Tibial artery (tissue), 4 donors: Measurements from ENCODE around the gene TREH.

Source experiments
- DNase-seq, 2 donors: peaks; one replicate each; pipeline ENCODE4 v3.0.0-alpha.2; 2019
- H3K27ac ChIP-seq, 2 donors: fragments of 200-600 bp; sonication (generic) in 1 of 2; 1 replicate in 1 of 2; 2 replicates in 1 of 2; pipeline ENCODE4 v1.5.1; 2018 to 2019; ENCODE audit warnings: mild to moderate bottlenecking in 1 of 2
- H3K27me3 ChIP-seq, 2 donors: fragments of 200-600 bp; sonication (generic) in 1 of 2; one replicate each; pipeline versions ENCODE4 v1.5.1 to v1.6.0; 2016 to 2019
- H3K36me3 ChIP-seq, 3 donors: fragments of 200-600 bp; sonication (generic) in 2 of 3; one replicate each; pipeline ENCODE4 v1.5.1; 2016 to 2019; ENCODE audit warnings: mild to moderate bottlenecking in 2 of 3
- H3K4me1 ChIP-seq, 4 donors: fragments of 200-600 bp; sonication (generic) in 2 of 4; 1 replicate in 3 of 4; 2 replicates in 1 of 4; pipeline ENCODE4 v1.5.1; 2016 to 2019
- H3K4me3 ChIP-seq, 2 donors: fragments of 200-600 bp; sonication (generic) in 1 of 2; 1 replicate in 1 of 2; 2 replicates in 1 of 2; pipeline ENCODE4 v1.5.1; 2018 to 2019; ENCODE audit warnings: mild to moderate bottlenecking in 2 of 2
- H3K9me3 ChIP-seq, 3 donors: fragments of 200-600 bp; sonication (generic) in 1 of 3; one replicate each; pipeline ENCODE4 v1.5.1; 2016 to 2019
- CTCF ChIP-seq, 2 experiments: fragments of 200-600 bp in 1 of 2; fragments of 450-650 bp in 1 of 2; IDR thresholded peaks; one replicate each; pipeline ENCODE4 v1.5.1; 2017 to 2019; ENCODE audit warnings: antibody characterized with exemption in 2 of 2, mild to moderate bottlenecking in 1 of 2, moderate library complexity in 1 of 2
- intact Hi-C: fragments of 100-400 bp; cut with DNase I; formaldehyde crosslinking; loops from one replicate; pipeline ENCODE4 v1.15.0; 2023; ENCODE audit warnings: low total_unique reads

Gene TREH

GRCh38 chr11:118696673-118697226 is 17.3 kb upstream of the TREH start:
- Histone ChIP-seq H3K4me3 (no peak overlapping the region), H3K27me3 (no peaks in the 10 kb centered on the region), H3K27ac (no peak overlapping the region), H3K36me3 (no peaks in the 10 kb centered on the region), H3K4me1 (no peaks in the 10 kb centered on the region), H3K9me3 (peaks cover 0 to 10% (median 0%) of the 10 kb centered on the region in 3 donors)
- no peak for DNase-seq
- intact Hi-C loops: loop anchor here (10.0 kb wide), 1 partner anchor 88 kb away; no protein-coding TSS in a partner anchor
- TF ChIP-seq CTCF (IDR thresholded peaks at IDR 0.05): no peak

GRCh38 chr11:118694771-118695170 is 15.3 kb upstream of the TREH start:
- Histone ChIP-seq H3K4me3 (no peak overlapping the region), H3K4me1 (peaks cover 0 to 8% (median 3%) of the 10 kb centered on the region in 4 donors), H3K27me3 (no peaks in the 10 kb centered on the region), H3K9me3 (no peaks in the 10 kb centered on the region), H3K27ac (no peak overlapping the region), H3K36me3 (no peaks in the 10 kb centered on the region)
- no peak for TF ChIP-seq CTCF (IDR thresholded peaks at IDR 0.05)
- no peak for DNase-seq
- intact Hi-C loops: loop anchor here (10.0 kb wide), 1 partner anchor 90 kb away; no protein-coding TSS in a partner anchor

DNA sequence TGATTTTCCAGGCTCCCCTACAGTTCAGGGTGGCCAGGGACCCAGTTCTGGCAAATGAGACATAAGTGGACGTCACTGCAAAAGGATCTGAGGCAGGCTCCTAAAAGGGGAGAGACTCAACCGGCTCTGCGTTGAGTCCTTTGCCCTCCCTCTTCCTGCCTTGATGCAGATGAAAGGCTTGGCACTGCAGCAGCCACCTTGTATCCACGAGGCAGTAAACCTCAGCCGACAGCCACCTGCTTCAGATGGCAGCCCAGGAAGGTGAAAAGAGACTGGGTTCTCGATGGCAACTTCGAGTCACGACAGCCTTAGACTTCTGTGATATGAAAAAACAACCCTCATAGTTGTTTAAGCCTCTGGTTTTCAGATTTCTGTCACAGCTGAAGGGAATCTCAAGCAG is 14.7 kb upstream of the TREH start:
- H3K27ac ChIP-seq: no peak overlapping the region
- intact Hi-C loops: loop anchor here (10.0 kb wide), 1 partner anchor 91 kb away; no protein-coding TSS in a partner anchor
- peaks cover 0 to 13% (median 9%) of the 10 kb centered on the region in 4 donors for H3K4me1 ChIP-seq
- no peak for TF ChIP-seq CTCF (IDR thresholded peaks at IDR 0.05)
- no peak overlapping the region for H3K4me3 ChIP-seq
- no peak for DNase-seq
- H3K27me3 ChIP-seq: no peaks in the 10 kb centered on the region
- H3K9me3 ChIP-seq: no peaks in the 10 kb centered on the region
- H3K36me3 ChIP-seq: no peaks in the 10 kb centered on the region

GRCh38 chr11:118691926-118692830 is 12.7 kb upstream of the TREH start:
- Histone ChIP-seq H3K36me3 (no peaks in the 10 kb centered on the region), H3K27ac (no peak overlapping the region), H3K9me3 (no peaks in the 10 kb centered on the region), H3K4me1 (peaks cover 0 to 17% (median 12%) of the 10 kb centered on the region in 4 donors), H3K27me3 (no peaks in the 10 kb centered on the region), H3K4me3 (no peak overlapping the region)
- intact Hi-C loops: loop anchor here (10.0 kb wide), 1 partner anchor 93 kb away; no protein-coding TSS in a partner anchor
- no peak for TF ChIP-seq CTCF (IDR thresholded peaks at IDR 0.05)
- no peak for DNase-seq

- DNase-seq: peak in 1 of 2 donors; percentile 68
- no peaks in the 10 kb centered on the region for H3K27me3 ChIP-seq
- H3K4me1 ChIP-seq: peaks cover 0 to 17% (median 12%) of the 10 kb centered on the region in 4 donors
- peak overlapping the region; percentile 71 to 72 for H3K27ac ChIP-seq
- H3K36me3 ChIP-seq: no peaks in the 10 kb centered on the region
- intact Hi-C loops: loop anchor here (10.0 kb wide), 1 partner anchor 94 kb away; no protein-coding TSS in a partner anchor
- TF ChIP-seq CTCF (IDR thresholded peaks at IDR 0.05): no peak
- H3K4me3 ChIP-seq: peak overlapping the region in 1 of 2 donors; percentile 42
- H3K9me3 ChIP-seq: no peaks in the 10 kb centered on the region
These were observed 11.3 kb upstream of the TREH start for GRCh38 chr11:118690553-118691304.
